ENCODE measurements around the gene NOM1. TPM values are rescaled to one million over a fixed set of nuclear protein-coding genes. Genes with fewer than 3 reads are reported as not detected.

The NOM1 gene
- total RNA-seq, 4 donors from 2014 or later: 16.0 to 47.1 (median 19.7) TPM

GRCh38 chr7:157017149-157017548, 67.6 kb downstream of the NOM1 start:
- TF ChIP-seq CTCF (IDR thresholded peaks at IDR 0.05): no peak
- no peak for ATAC-seq (ENCODE audit: low FRiP score)
- no peak for DNase-seq (ENCODE audit: low spot score)

DNA sequence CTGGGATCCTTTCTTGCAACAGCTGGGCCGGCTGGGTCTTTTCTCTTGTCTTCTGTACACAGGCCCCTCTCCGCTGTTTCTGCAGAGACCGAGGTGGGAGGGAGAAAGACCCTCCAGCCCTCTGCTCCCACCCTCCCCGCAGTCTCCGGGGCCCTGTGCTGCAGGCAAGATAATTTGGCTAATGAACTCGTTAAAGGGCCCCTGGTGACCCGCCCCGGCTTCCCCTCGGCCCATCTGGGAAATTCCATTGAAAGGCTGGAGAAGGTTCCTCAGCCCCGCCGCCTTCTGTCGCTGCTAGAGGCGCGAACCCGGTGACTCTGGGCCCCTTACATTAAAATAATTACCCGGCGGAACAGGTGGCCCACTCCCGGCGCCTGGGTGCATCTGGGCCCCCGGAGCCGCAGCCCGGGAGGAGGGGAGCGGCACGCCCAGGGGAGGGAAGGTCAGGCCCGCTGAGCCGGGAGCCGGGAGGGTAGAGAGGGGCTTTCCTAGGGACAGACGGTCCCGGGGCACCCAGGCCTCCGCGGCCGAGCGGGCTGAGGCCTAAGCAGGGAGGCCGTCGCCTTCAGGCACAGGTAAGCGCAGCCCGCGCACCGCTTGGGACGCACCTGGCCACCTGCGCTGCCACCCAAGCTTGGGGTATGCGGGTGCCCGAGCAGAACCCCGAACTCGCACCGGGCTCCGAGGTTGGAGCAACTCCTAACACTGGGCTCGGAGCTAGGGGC, 68.3 kb downstream of the NOM1 start:
- TF ChIP-seq CTCF (IDR thresholded peaks at IDR 0.05): no peak
- ATAC-seq (ENCODE audit: low FRiP score) (no peak), DNase-seq (ENCODE audit: low spot score) (no peak)

- TF ChIP-seq CTCF (IDR thresholded peaks at IDR 0.05): no peak
- ATAC-seq (ENCODE audit: low FRiP score) (no peak), DNase-seq (ENCODE audit: low spot score) (no peak)
These were observed 69.0 kb downstream of the NOM1 start for GRCh38 chr7:157018328-157018996.

GRCh38 chr7:157018997-157019608, 69.6 kb downstream of the NOM1 start:
- DNase-seq (ENCODE audit: low spot score): no peak
- no peak for TF ChIP-seq CTCF (IDR thresholded peaks at IDR 0.05)
- no peak for ATAC-seq (ENCODE audit: low FRiP score)

DNA sequence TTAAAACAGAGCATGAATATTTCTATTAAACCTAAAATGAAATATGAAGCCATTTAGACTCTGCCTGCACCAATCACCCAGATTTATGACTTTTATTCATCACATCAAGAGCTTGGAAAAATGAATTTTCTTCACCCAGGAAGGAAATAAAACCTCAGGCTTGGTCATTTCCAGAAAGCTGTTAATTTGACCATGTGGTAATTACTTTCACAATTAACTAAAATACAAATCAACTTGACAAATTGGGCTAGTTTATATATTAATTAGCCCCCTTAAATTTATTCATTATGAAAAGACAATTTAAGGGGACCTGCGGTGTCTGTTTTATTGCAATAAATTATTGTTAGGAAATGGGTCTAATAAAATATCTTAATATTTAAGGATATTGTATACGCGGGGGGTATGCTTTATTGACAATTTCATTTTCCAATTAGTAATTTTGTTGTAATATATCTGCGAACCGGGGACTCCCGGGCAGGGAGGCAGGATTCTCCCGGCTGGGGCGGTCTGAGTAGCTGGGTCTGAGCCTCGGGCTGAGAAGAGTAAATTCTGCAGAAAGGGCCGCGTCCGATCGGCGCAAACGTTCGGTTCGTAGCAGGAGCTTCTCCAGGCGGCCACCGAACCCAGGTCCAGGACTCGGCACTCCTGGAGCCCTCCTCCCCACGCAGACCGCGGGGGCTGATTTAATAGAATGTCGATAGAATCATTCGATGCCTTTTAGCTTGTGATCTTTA, 70.4 kb downstream of the NOM1 start:
- DNase-seq (ENCODE audit: low spot score) (no peak), ATAC-seq (ENCODE audit: low FRiP score) (no peak)
- TF ChIP-seq CTCF (IDR thresholded peaks at IDR 0.05): no peak

GRCh38 chr7:157020514-157021070, 71.1 kb downstream of the NOM1 start:
- no peak for DNase-seq (ENCODE audit: low spot score)
- no peak for TF ChIP-seq CTCF (IDR thresholded peaks at IDR 0.05)
- ATAC-seq (ENCODE audit: low FRiP score): no peak

All from omental fat pad (tissue), 4 donors.